GM12878 (cell line): ENCODE measurements around the gene AGAP1.

Source experiments
- CEBPB ChIP-seq, 2 experiments: fragments of 150-350 bp in 1 of 2; IDR thresholded peaks; 2 replicates each; pipeline ENCODE4 v1.6.1; 2012 to 2014; ENCODE audit warnings: low read depth in 2 of 2, low read length in 2 of 2, borderline replicate concordance in 1 of 2, inconsistent platforms in 1 of 2
- ESRRA ChIP-seq: IDR thresholded peaks from 2 replicates; pipeline ENCODE4 v1.6.1; 2012; ENCODE audit warnings: mild to moderate bottlenecking, low read length, improper control_type of control experiment
- POLR2A ChIP-seq: IDR thresholded peaks from 2 replicates; pipeline ENCODE4 v1.6.1; 2011; ENCODE audit warnings: low read depth, mild to moderate bottlenecking, low read length
- POLR2AphosphoS2 ChIP-seq: IDR thresholded peaks from 2 replicates; pipeline ENCODE4 v1.6.1; 2011; ENCODE audit warnings: low read depth, mild to moderate bottlenecking, low read length, improper control_type of control experiment, moderate library complexity
- RAD21 ChIP-seq: IDR thresholded peaks from 2 replicates; pipeline ENCODE4 v1.6.1; 2011; ENCODE audit warnings: mild to moderate bottlenecking, low read depth, low read length, moderate library complexity; ENCODE audit not compliant: insufficient read depth
- RBBP5 ChIP-seq: fragments of 200-600 bp; sonication (generic); conservative IDR thresholded peaks from 2 replicates; pipeline ENCODE4 v1.6.1; 2016
- SMC3 ChIP-seq: IDR thresholded peaks from 2 replicates; pipeline ENCODE4 v1.6.1; 2011; ENCODE audit warnings: low read length, improper control_type of control experiment, borderline replicate concordance
- SP1 ChIP-seq: IDR thresholded peaks from one replicate; pipeline ENCODE4 v1.6.1; 2011; ENCODE audit warnings: low read depth, low read length
- ZNF24 ChIP-seq: fragments of 450-650 bp; IDR thresholded peaks from 2 replicates; pipeline ENCODE4 v1.6.1; 2017; ENCODE audit warnings: antibody characterized with exemption, mild to moderate bottlenecking
- TF ChIP-seq, protein P1 (sequence below): IDR thresholded peaks from 2 replicates; pipeline ENCODE4 v1.6.1; 2012; ENCODE audit warnings: low read depth, low read length, improper control_type of control experiment

DNA sequence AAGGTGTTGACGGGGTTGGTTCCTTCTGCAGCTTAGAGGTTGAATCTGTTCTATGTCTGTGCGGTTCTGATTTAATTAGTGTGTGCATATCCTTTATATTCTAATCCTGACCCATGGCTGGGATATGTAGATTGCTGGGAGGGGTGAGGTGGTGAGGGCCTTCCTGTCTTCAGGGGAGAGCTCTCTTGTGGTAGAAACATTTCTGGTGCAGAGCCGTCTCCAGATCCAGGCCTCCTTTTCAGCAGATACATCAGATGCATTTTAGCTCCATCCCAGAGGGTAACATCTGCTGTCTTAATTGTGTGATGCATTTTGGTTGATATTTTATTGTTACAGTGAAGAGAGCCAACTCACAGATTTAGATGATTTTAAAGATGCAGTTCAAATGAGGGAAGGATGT lies 227.8 kb downstream of the AGAP1 start:
- TF ChIP-seq RAD21 (no peak), ESRRA (no peak), SMC3 (no peak), POLR2AphosphoS2 (no peak), POLR2A (no peak), SP1 (no peak), RBBP5 (no peak), CEBPB (IDR thresholded peaks at IDR 0.05; ENCODE audit: borderline replicate concordance in 1 of 2, low read depth in 2 of 2, low read length in 2 of 2) (no peak), ZNF24 (no peak)
- TF ChIP-seq, protein P1, sequence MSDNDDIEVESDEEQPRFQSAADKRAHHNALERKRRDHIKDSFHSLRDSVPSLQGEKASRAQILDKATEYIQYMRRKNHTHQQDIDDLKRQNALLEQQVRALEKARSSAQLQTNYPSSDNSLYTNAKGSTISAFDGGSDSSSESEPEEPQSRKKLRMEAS = no peak
